Fibroblast of pulmonary artery (primary cell): Measurements from ENCODE around the gene MPND.

Experiments used
- DNase-seq: peaks from one replicate; pipeline ENCODE4 v3.0.0-alpha.2; 2010; ENCODE audit warnings: low read depth
- H3K4me3 ChIP-seq: replicated peaks from 2 replicates; pipeline ENCODE4 v1.5.1; 2011; ENCODE audit warnings: low read depth, mild to moderate bottlenecking, control low read depth, low read length, moderate library complexity
- TF ChIP-seq, protein P1 (sequence below): IDR thresholded peaks from 2 replicates; pipeline ENCODE4 v1.5.1; 2011; ENCODE audit warnings: mild to moderate bottlenecking, control low read depth, low read length, inconsistent platforms; ENCODE audit errors: missing control alignments

MPND gene

DNA sequence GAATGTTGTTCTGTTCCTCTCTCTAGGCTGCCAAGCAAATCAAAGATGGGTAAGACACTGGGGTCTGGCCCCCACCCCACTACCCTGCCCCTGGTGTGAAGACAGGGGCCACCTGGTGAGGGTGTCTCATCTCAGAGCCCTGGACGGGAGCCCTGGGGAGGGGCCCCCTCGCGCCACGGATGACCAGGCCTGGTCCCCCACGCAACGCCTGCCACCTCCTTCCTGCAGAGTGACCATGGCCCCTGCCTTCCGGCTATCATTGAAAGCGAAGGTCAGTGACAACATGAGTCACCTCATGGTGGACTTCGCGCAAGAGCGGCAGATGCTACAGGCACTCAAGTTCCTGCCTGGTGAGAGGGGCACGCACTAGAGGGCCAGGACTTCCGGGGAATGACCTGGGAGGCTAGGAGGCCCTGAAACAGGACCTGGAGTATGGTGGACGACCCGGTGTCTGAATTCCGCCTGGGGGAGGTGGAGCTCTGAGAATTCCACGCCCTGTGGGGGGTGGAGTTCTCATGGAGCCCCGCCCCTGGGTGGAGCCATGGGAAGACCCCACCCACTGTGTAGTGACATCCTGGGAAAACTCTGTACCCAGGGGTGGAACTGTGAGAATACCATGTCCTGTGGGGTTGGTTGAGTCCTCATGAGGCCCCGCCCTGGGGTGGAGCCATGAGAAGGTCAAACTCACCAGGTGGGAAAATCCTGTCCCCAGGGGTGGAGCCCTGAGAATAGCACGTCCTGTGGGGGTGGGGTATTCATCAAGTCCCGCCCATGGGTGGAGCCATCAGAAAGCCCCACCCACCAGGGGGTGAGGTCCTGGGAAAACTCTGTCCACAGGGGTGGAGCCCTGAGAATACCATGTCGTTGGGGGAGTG lies 32.9 kb upstream of the MPND start:
- DNase-seq = no peak

DNA sequence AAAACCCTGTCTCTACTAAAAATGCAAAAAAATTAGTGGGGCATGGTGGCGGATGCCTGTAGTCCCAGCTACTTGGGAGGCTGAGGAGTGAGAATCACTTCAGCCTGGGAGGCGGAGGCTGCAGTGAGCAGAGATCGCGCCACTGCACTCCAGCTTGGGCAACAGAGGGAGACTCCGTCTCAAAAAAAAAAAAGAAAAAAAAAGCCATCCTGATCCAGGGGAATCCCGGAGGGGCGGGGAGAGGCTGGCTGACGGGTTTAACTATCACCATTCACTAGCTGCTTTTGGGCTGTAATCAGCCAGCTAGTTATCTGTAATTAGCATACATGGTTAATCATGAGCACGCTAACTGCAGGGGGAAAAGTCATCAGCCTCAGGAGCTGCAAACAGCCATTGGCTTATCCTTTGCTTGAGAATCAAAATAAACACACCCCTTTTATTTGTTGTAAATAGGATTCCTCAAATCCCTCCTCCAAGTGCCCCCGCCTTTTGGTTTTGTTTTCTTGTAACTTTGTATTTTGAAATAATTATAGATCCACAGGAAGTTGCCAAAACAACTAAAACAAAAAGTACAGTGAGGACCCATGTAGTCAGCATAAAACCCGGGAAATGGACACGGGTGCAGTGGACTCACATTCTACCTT lies 29.4 kb upstream of the MPND start:
- TF ChIP-seq, protein P1, sequence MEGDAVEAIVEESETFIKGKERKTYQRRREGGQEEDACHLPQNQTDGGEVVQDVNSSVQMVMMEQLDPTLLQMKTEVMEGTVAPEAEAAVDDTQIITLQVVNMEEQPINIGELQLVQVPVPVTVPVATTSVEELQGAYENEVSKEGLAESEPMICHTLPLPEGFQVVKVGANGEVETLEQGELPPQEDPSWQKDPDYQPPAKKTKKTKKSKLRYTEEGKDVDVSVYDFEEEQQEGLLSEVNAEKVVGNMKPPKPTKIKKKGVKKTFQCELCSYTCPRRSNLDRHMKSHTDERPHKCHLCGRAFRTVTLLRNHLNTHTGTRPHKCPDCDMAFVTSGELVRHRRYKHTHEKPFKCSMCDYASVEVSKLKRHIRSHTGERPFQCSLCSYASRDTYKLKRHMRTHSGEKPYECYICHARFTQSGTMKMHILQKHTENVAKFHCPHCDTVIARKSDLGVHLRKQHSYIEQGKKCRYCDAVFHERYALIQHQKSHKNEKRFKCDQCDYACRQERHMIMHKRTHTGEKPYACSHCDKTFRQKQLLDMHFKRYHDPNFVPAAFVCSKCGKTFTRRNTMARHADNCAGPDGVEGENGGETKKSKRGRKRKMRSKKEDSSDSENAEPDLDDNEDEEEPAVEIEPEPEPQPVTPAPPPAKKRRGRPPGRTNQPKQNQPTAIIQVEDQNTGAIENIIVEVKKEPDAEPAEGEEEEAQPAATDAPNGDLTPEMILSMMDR = no peak
- no peak for DNase-seq
- H3K4me3 ChIP-seq = no peak overlapping the region

More for the DNA sequence above, 32.9 kb upstream of the MPND start:
- TF ChIP-seq, protein P1 = no peak
- no peak overlapping the region for H3K4me3 ChIP-seq

DNA sequence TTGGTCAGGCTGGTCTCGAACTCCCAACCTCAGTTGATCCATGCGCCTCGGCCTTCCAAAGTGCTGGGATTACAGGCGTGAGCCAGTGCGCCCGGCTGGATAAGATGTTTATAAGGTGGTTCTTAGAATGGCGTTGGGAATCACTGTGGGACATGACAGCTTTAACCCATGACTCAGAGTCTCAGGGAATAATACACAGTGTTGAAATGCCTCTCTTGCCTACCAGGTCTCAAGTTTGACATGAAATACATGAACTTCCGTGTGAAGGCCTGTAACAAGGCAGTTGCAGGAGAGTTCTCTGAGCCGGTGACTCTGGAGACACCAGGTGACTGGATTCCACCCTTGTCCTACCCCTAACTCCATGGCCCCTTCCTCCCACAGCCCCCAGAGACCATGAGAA lies 26.4 kb upstream of the MPND start:
- no peak overlapping the region for H3K4me3 ChIP-seq
- TF ChIP-seq, protein P1 = no peak
- no peak for DNase-seq

DNA sequence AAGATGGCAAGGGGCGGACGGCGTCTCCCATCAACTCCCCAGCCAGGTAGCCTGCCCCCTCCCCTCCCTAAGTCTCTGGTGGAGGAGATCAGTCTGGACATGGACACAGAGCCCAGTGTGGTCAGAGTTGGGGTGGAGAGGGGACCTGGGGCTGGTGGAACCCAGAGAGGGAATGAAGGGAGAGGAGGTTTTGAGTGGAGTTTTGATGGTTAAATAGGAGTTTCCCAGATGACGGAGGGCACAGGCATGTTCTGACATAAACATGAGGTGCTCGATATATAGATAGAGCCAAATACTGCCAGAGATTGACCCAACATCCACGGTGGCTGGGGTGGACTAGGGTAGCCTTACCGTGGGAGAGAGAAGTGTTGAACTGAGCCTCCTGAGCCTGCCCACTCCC lies 24.9 kb upstream of the MPND start:
- H3K4me3 ChIP-seq = no peak overlapping the region
- no peak for DNase-seq
- TF ChIP-seq, protein P1 = no peak

DNA sequence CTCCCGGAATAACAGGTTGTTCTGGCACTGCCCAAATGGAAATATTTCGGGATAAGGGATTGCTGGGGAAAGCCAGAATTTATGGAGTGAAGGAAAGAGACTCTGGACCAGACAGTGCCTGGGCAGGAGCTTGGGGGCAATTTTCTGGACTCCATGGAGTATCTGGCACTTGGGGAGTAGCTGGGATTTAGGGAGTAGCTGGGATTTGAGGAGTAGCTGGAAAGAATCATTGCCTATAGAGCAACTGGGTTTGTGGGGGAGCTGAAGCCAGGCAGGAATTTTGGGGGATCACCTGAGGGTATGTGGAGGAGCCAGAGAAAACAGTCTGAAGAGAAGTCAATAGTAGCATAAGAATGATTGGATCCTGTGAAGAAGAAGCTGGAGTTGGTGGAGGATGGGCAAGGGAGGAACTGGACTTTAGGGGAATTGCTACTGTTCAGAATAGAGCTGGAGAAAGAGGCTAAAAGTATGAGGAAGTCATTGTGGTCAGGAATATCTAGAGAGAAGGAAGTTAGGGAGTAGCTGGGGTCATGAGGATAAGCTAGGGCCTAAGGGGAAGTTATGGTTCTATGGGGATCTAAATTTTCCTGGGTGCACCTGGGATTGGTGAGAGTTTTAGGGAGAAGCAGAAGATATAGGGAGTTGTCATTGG lies 24.2 kb upstream of the MPND start:
- H3K4me3 ChIP-seq = no peak overlapping the region
- TF ChIP-seq, protein P1 = no peak
- DNase-seq = no peak

DNA sequence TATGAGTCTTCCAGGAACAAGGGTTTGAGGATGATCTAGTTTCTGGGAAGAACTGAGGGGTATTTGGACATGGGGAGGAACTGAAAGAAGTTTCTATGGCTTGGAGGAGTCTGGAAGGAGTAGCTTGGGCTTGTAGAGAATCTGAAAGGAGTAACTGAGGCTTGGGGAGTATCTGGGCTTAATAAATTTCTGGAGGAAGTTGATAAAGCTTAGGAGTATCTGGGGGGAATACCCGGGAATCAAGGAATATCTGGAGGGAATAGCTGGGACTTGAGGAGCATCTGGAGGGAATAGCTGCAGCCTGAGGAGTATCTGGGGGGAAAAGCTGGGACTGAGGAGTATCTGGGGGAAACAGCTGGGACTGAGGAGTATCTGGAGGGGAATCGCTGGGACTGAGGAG lies 22.9 kb upstream of the MPND start:
- TF ChIP-seq, protein P1 = no peak
- no peak for DNase-seq
- no peak overlapping the region for H3K4me3 ChIP-seq
